HEK293 (cell line): ENCODE data around the gene ZNF276.
"Not testable (repeated sequence)": the region's sequence is repeated elsewhere in the genome, so short reads cannot be mapped to it uniquely, and the experiment has no call there.

Source experiments
- CTCF ChIA-PET: fragments of 350-600 bp; formaldehyde crosslinking; extraction: SDS; loops from one replicate; lab custom pipeline; 2021; ENCODE audit warnings: antibody characterized with exemption; lab: Yijun Ruan, JAX
- POLR2A ChIA-PET: fragments of 300-600 bp; formaldehyde crosslinking; extraction: SDS; loops from one replicate; lab custom pipeline; 2020; ENCODE audit warnings: antibody characterized with exemption, inconsistent platforms; lab: Yijun Ruan, JAX
- H3K27ac ChIP-seq: fragments of 200-500 bp; sonication (Bioruptor generic); 2 replicates; pipeline ENCODE4 v1.5.1; 2014; ENCODE audit warnings: low read depth, low read length, control low read depth, inconsistent platforms; ENCODE audit errors: extremely low read depth
- H3K36me3 ChIP-seq, 2 experiments: fragments of 200-500 bp in 1 of 2; sonication (Bioruptor generic) in 1 of 2; 1 replicate in 1 of 2; 2 replicates in 1 of 2; pipeline ENCODE4 v1.5.1; 2014 to 2017; ENCODE audit warnings: inconsistent platforms in 2 of 2, low read length in 2 of 2; ENCODE audit not compliant: control insufficient read depth in 2 of 2, insufficient read depth in 1 of 2
- H3K4me1 ChIP-seq: fragments of 200-500 bp; sonication (Bioruptor generic); 2 replicates; pipeline ENCODE4 v1.5.1; 2014; ENCODE audit warnings: mild to moderate bottlenecking, low read length, inconsistent platforms; ENCODE audit not compliant: control insufficient read depth, insufficient read depth
- H3K4me3 ChIP-seq: 2 replicates; pipeline ENCODE4 v1.5.1; 2011; ENCODE audit warnings: low read depth, mild to moderate bottlenecking, control low read depth, low read length, moderate library complexity
- H3K9me3 ChIP-seq: fragments of 200-500 bp; sonication (Bioruptor generic); 2 replicates; pipeline ENCODE4 v1.5.1; 2014; ENCODE audit warnings: low read depth, low read length, inconsistent platforms; ENCODE audit not compliant: control insufficient read depth, insufficient read depth
- GLI4 ChIP-seq: fragments of 450-650 bp; formaldehyde crosslinking; IDR thresholded peaks from 2 replicates; pipeline ENCODE4 v1.5.1; 2016; ENCODE audit warnings: missing biosample characterization, missing genetic modification characterization
- KLF10 ChIP-seq: fragments of 450-650 bp; IDR thresholded peaks from 2 replicates; pipeline ENCODE4 v1.5.1; 2018; ENCODE audit warnings: missing biosample characterization, mild to moderate bottlenecking, missing genetic modification characterization
- MEIS1 ChIP-seq: sonication (generic); formaldehyde crosslinking; IDR thresholded peaks from 2 replicates; pipeline ENCODE4 v1.8.1; 2022; ENCODE audit warnings: missing genetic modification reagents, mild to moderate bottlenecking, borderline replicate concordance
- SP3 ChIP-seq: fragments of 450-650 bp; formaldehyde crosslinking; IDR thresholded peaks from 2 replicates; pipeline ENCODE4 v1.5.1; 2016; ENCODE audit warnings: missing biosample characterization, missing genetic modification characterization
- ZBTB49 ChIP-seq: fragments of 450-650 bp; formaldehyde crosslinking; IDR thresholded peaks from 2 replicates; pipeline ENCODE4 v1.5.1; 2016; ENCODE audit warnings: missing biosample characterization, missing genetic modification characterization, low read depth
- ZNF121 ChIP-seq: fragments of 450-650 bp; formaldehyde crosslinking; IDR thresholded peaks from 2 replicates; pipeline ENCODE4 v1.5.1; 2016; ENCODE audit warnings: missing biosample characterization, missing genetic modification characterization
- ZNF146 ChIP-seq: fragments of 450-650 bp; formaldehyde crosslinking; IDR thresholded peaks from 2 replicates; pipeline ENCODE4 v1.5.1; 2016; ENCODE audit warnings: missing biosample characterization, missing genetic modification characterization
- ZNF24 ChIP-seq: fragments of 450-650 bp; formaldehyde crosslinking; IDR thresholded peaks from 2 replicates; pipeline ENCODE4 v1.5.1; 2016; ENCODE audit warnings: missing biosample characterization, missing genetic modification characterization
- ZNF26 ChIP-seq: fragments of 450-650 bp; formaldehyde crosslinking; IDR thresholded peaks from 2 replicates; pipeline ENCODE4 v1.5.1; 2016; ENCODE audit warnings: missing biosample characterization, missing genetic modification characterization
- ZNF266 ChIP-seq: fragments of 450-650 bp; formaldehyde crosslinking; IDR thresholded peaks from 2 replicates; pipeline ENCODE4 v1.5.1; 2016; ENCODE audit warnings: missing biosample characterization, missing genetic modification characterization, low read depth
- ZNF311 ChIP-seq: fragments of 450-650 bp; formaldehyde crosslinking; IDR thresholded peaks from 2 replicates; pipeline ENCODE4 v1.5.1; 2017; ENCODE audit warnings: missing biosample characterization, missing genetic modification characterization, borderline replicate concordance
- ZNF37A ChIP-seq: fragments of 450-650 bp; IDR thresholded peaks from 2 replicates; pipeline ENCODE4 v1.5.1; 2018; ENCODE audit warnings: missing biosample characterization, missing genetic modification characterization
- ZNF514 ChIP-seq: fragments of 450-650 bp; formaldehyde crosslinking; IDR thresholded peaks from 2 replicates; pipeline ENCODE4 v1.5.1; 2016; ENCODE audit warnings: missing biosample characterization, missing genetic modification characterization
- ZNF530 ChIP-seq: fragments of 450-650 bp; formaldehyde crosslinking; IDR thresholded peaks from 2 replicates; pipeline ENCODE4 v1.5.1; 2016; ENCODE audit warnings: low read depth, missing biosample characterization, missing genetic modification characterization
- ZNF621 ChIP-seq: fragments of 450-650 bp; formaldehyde crosslinking; IDR thresholded peaks from 2 replicates; pipeline ENCODE4 v1.5.1; 2017; ENCODE audit warnings: missing biosample characterization, missing genetic modification characterization
- ZNF626 ChIP-seq: fragments of 450-650 bp; sonication (Bioruptor Pico); formaldehyde crosslinking; IDR thresholded peaks from 2 replicates; pipeline ENCODE4 v1.5.1; 2018; ENCODE audit warnings: missing biosample characterization, missing genetic modification characterization, inconsistent platforms
- ZNF629 ChIP-seq: fragments of 450-650 bp; formaldehyde crosslinking; IDR thresholded peaks from 2 replicates; pipeline ENCODE4 v1.5.1; 2017; ENCODE audit warnings: missing biosample characterization, missing genetic modification characterization
- ZNF776 ChIP-seq: fragments of 450-650 bp; formaldehyde crosslinking; IDR thresholded peaks from 2 replicates; pipeline ENCODE4 v1.5.0; 2017; ENCODE audit warnings: missing biosample characterization, missing genetic modification characterization, borderline replicate concordance
- TF ChIP-seq, protein P1 (sequence below): fragments of 450-650 bp; formaldehyde crosslinking; IDR thresholded peaks from 2 replicates; pipeline ENCODE4 v1.5.1; 2016; ENCODE audit warnings: missing biosample characterization, missing genetic modification characterization, borderline replicate concordance
- TF ChIP-seq, protein P2 (sequence below): fragments of 450-650 bp; formaldehyde crosslinking; IDR thresholded peaks from 2 replicates; pipeline ENCODE4 v1.5.1; 2016; ENCODE audit warnings: missing biosample characterization, missing genetic modification characterization
- TF ChIP-seq, protein P3 (sequence below): fragments of 450-650 bp; formaldehyde crosslinking; IDR thresholded peaks from 2 replicates; pipeline ENCODE4 v1.5.1; 2016; ENCODE audit warnings: missing biosample characterization, missing genetic modification characterization

Gene ZNF276

DNA sequence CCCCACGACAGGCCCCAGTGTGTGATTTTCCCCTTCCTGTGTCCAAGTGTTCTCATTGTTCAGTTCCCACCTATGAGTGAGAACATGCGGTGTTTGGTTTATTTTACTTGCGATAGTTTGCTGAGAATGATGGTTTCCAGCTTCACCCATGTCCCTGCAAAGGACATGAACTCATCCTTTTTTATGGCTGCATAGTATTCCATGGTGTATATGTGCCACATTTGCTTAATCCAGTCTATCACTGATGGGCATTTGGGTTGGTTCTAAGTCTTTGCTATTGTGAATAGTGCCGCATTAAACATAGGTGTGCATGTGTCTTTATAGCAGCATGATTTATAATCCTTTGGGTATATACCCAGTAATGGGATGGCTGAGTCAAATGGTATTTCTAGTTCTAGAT lies 49.8 kb upstream of the ZNF276 start:
- ChIA-PET POLR2A (interaction anchor here (0.6 kb wide), 1 partner anchor 222 kb away, joined by 3 read pairs; no protein-coding TSS in a partner anchor), CTCF (interaction anchor here (0.6 to 1.0 kb wide), 3 partner anchors 34 to 468 kb away, joined by 3 to 4 read pairs (median 3); no protein-coding TSS in a partner anchor)

GRCh38 chr16:89672177-89672941 lies 49.0 kb upstream of the ZNF276 start:
- Histone ChIP-seq H3K4me1 (no peaks in the 10 kb centered on the region), H3K27ac (no peak overlapping the region), H3K9me3 (no peaks in the 10 kb centered on the region), H3K4me3 (no peak overlapping the region), H3K36me3 (peaks cover 0 to 2% of the 10 kb centered on the region in 2 experiments; a peak in 1 of 3 replicates)
- TF ChIP-seq ZNF311 (tag by site-specific recombination) (no peak), ZNF621 (no peak), ZNF24 (no peak), ZNF514 (tag by site-specific recombination) (no peak), ZNF121 (tag by site-specific recombination) (no peak), ZBTB49 (tag by site-specific recombination) (no peak), ZNF26 (tag by site-specific recombination) (no peak), ZNF530 (tag by site-specific recombination) (no peak), SP3 (tag by site-specific recombination) (no peak), MEIS1 (CRISPR knock-in tag) (no peak), ZNF266 (no peak), GLI4 (tag by site-specific recombination) (no peak), ZNF776 (tag by site-specific recombination) (no peak), ZNF626 (tag by site-specific recombination) (no peak), KLF10 (tag by site-specific recombination) (no peak), ZNF37A (tag by site-specific recombination) (no peak), ZNF629 (tag by site-specific recombination) (no peak)
- TF ChIP-seq, protein P1, sequence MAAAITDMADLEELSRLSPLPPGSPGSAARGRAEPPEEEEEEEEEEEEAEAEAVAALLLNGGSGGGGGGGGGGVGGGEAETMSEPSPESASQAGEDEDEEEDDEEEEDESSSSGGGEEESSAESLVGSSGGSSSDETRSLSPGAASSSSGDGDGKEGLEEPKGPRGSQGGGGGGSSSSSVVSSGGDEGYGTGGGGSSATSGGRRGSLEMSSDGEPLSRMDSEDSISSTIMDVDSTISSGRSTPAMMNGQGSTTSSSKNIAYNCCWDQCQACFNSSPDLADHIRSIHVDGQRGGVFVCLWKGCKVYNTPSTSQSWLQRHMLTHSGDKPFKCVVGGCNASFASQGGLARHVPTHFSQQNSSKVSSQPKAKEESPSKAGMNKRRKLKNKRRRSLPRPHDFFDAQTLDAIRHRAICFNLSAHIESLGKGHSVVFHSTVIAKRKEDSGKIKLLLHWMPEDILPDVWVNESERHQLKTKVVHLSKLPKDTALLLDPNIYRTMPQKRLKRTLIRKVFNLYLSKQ (tag by site-specific recombination), result no peak
- TF ChIP-seq, protein P2, sequence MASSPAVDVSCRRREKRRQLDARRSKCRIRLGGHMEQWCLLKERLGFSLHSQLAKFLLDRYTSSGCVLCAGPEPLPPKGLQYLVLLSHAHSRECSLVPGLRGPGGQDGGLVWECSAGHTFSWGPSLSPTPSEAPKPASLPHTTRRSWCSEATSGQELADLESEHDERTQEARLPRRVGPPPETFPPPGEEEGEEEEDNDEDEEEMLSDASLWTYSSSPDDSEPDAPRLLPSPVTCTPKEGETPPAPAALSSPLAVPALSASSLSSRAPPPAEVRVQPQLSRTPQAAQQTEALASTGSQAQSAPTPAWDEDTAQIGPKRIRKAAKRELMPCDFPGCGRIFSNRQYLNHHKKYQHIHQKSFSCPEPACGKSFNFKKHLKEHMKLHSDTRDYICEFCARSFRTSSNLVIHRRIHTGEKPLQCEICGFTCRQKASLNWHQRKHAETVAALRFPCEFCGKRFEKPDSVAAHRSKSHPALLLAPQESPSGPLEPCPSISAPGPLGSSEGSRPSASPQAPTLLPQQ (tag by site-specific recombination), result no peak
- TF ChIP-seq, protein P3, sequence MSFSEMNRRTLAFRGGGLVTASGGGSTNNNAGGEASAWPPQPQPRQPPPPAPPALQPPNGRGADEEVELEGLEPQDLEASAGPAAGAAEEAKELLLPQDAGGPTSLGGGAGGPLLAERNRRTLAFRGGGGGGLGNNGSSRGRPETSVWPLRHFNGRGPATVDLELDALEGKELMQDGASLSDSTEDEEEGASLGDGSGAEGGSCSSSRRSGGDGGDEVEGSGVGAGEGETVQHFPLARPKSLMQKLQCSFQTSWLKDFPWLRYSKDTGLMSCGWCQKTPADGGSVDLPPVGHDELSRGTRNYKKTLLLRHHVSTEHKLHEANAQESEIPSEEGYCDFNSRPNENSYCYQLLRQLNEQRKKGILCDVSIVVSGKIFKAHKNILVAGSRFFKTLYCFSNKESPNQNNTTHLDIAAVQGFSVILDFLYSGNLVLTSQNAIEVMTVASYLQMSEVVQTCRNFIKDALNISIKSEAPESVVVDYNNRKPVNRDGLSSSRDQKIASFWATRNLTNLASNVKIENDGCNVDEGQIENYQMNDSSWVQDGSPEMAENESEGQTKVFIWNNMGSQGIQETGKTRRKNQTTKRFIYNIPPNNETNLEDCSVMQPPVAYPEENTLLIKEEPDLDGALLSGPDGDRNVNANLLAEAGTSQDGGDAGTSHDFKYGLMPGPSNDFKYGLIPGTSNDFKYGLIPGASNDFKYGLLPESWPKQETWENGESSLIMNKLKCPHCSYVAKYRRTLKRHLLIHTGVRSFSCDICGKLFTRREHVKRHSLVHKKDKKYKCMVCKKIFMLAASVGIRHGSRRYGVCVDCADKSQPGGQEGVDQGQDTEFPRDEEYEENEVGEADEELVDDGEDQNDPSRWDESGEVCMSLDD (tag by site-specific recombination), result no peak
- POLR2A ChIA-PET, result no interaction called here
- CTCF ChIA-PET, result no interaction called here

More for the DNA sequence above, 49.8 kb upstream of the ZNF276 start:
- not testable (repeated sequence) for H3K4me1 ChIP-seq
- TF ChIP-seq ZNF146 (tag by site-specific recombination), result peak; percentile 73
- TF ChIP-seq, all 188 proteins: peak for 1; not testable (repeated sequence) for 187
- H3K9me3 ChIP-seq, H3K4me3 ChIP-seq, H3K27ac ChIP-seq, H3K36me3 ChIP-seq: not testable (repeated sequence)
